HepG2 (cell line): ENCODE data around the gene TBC1D10A. TPM values are rescaled to one million over a fixed set of nuclear protein-coding genes. Genes with fewer than 3 reads are reported as not detected.
A peak's percentile ranks its signal among the peaks of the same experiment; 100 is the strongest.

Experiments used
- FOXP1 ChIP-seq, 2 experiments: fragments of 450-650 bp in 1 of 2; IDR thresholded peaks; 2 replicates each; pipeline ENCODE4 v1.6.1; 2017 to 2018; ENCODE audit warnings: antibody characterized with exemption in 1 of 2
- GATAD1 ChIP-seq: IDR thresholded peaks from 2 replicates; pipeline ENCODE4 v1.6.1; 2016; ENCODE audit warnings: missing genetic modification reagents, missing compliant biosample characterization
- HNF1B ChIP-seq: sonication (generic); formaldehyde crosslinking; IDR thresholded peaks from 2 replicates; pipeline ENCODE4 v1.5.1; 2020; ENCODE audit warnings: mild to moderate bottlenecking, moderate library complexity, missing genetic modification reagents
- KMT2A ChIP-seq: sonication (generic); formaldehyde crosslinking; IDR thresholded peaks from 2 replicates; pipeline ENCODE4 v1.4.0; 2020; ENCODE audit warnings: missing genetic modification reagents
- NCOR1 ChIP-seq: fragments of 200-600 bp; sonication (generic); IDR thresholded peaks from 2 replicates; pipeline ENCODE4 v1.7.0; 2017; ENCODE audit warnings: antibody characterized with exemption, low read length, borderline replicate concordance
- SNAPC4 ChIP-seq: sonication (generic); formaldehyde crosslinking; IDR thresholded peaks from 2 replicates; pipeline ENCODE4 v1.4.0; 2020; ENCODE audit warnings: mild to moderate bottlenecking, missing genetic modification reagents
- UBTF ChIP-seq: sonication (generic); formaldehyde crosslinking; IDR thresholded peaks from 2 replicates; pipeline ENCODE4 v1.4.0; 2020; ENCODE audit warnings: mild to moderate bottlenecking, missing genetic modification reagents
- USF2 ChIP-seq, 2 experiments: sonication (generic) in 1 of 2; formaldehyde crosslinking in 1 of 2; IDR thresholded peaks; 2 replicates each; pipeline versions ENCODE4 v1.5.1 to v1.6.1; 2011 to 2020; ENCODE audit warnings: borderline replicate concordance in 1 of 2, low read depth in 1 of 2, low read length in 1 of 2, mild to moderate bottlenecking in 1 of 2, missing genetic modification reagents in 1 of 2, moderate library complexity in 1 of 2
- ZBTB44 ChIP-seq: sonication (generic); formaldehyde crosslinking; IDR thresholded peaks from 2 replicates; pipeline ENCODE4 v1.4.0; 2020; ENCODE audit warnings: missing genetic modification reagents
- ZKSCAN8 ChIP-seq: IDR thresholded peaks from 2 replicates; pipeline ENCODE4 v1.6.1; 2016; ENCODE audit warnings: borderline replicate concordance, missing genetic modification reagents, missing compliant biosample characterization
- ZNF556 ChIP-seq: sonication (generic); formaldehyde crosslinking; IDR thresholded peaks from 2 replicates; pipeline ENCODE4 v1.4.0; 2020; ENCODE audit warnings: mild to moderate bottlenecking, missing genetic modification reagents, borderline replicate concordance
- ZNF660 ChIP-seq: sonication (generic); formaldehyde crosslinking; IDR thresholded peaks from 2 replicates; pipeline ENCODE4 v1.5.1; 2020; ENCODE audit warnings: mild to moderate bottlenecking, low read depth, missing genetic modification reagents, borderline replicate concordance
- ZNF7 ChIP-seq: IDR thresholded peaks from 2 replicates; pipeline ENCODE4 v1.6.1; 2016; ENCODE audit warnings: missing biosample characterization, missing genetic modification reagents
- ZNF839 ChIP-seq: sonication (generic); formaldehyde crosslinking; IDR thresholded peaks from 2 replicates; pipeline ENCODE4 v1.4.0; 2020; ENCODE audit warnings: missing genetic modification reagents, mild to moderate bottlenecking, borderline replicate concordance
- polyA plus RNA-seq, 8 experiments: library from polyadenylated mRNA; depleted of rRNA in 3 of 8; stranded (reverse) in 7 of 8; unstranded in 1 of 8; fragments of >200 nt; fragmentation: Illumina TruSeq in 4 of 8; extraction: Trizol in 4 of 8; gene quantifications; 2 replicates each; pipeline versions ENCODE4 v1.2.1 to v1.2.3, GENCODE V29; 2011 to 2016; ENCODE audit warnings: low read depth in 4 of 8, missing spikeins in 1 of 8, mixed read lengths in 1 of 8; ENCODE audit not compliant: insufficient read depth in 1 of 8
- total RNA-seq, 5 experiments: library from RNA; depleted of rRNA; stranded (reverse); fragments of >200 nt; fragmentation: Illumina TruSeq; extraction: Trizol; gene quantifications; 2 replicates each; pipeline ENCODE4 v1.2.3, GENCODE V29; 2016; ENCODE audit warnings: low read depth in 1 of 5

Gene TBC1D10A
- total and polyA plus RNA-seq, 2 of the 13 experiments (the other 11 are each of a cell fraction or from before 2014, with no cell fraction given), result 4.2 to 4.9 TPM

GRCh38 chr22:30356449-30357235, 29.9 kb upstream of the TBC1D10A start, which contains the start of the genes CCDC157 and SF3A1 (continued):
- TF ChIP-seq SNAPC4, result no peak
- no peak for TF ChIP-seq ZNF7 (CRISPR knock-in tag)
- TF ChIP-seq USF2 (IDR thresholded peaks at IDR 0.05; ENCODE audit: low read depth, low read length), result no peak
- TF ChIP-seq USF2 (CRISPR knock-in tag; IDR thresholded peaks at IDR 0.05; ENCODE audit: borderline replicate concordance), result no peak; the same call in 1 of the 2 replicates
- TF ChIP-seq HNF1B (CRISPR knock-in tag), result peak; percentile 14; the same call in 1 of the 2 replicates
- no peak for TF ChIP-seq FOXP1 (IDR thresholded peaks at IDR 0.05)
- TF ChIP-seq FOXP1 (CRISPR knock-in tag; IDR thresholded peaks at IDR 0.05), result no peak
- TF ChIP-seq ZKSCAN8, result no peak
- TF ChIP-seq NCOR1, result no peak
- TF ChIP-seq UBTF (CRISPR knock-in tag), result peak; percentile 86
- peak; percentile 82; the same call in 1 of the 2 replicates for TF ChIP-seq KMT2A (CRISPR knock-in tag)
- TF ChIP-seq ZNF660 (CRISPR knock-in tag), result no peak
- TF ChIP-seq ZNF839 (CRISPR knock-in tag), result no peak; the same call in 1 of the 2 replicates
- TF ChIP-seq ZNF556 (CRISPR knock-in tag), result peak; percentile 41; the same call in 1 of the 2 replicates
- TF ChIP-seq GATAD1 (CRISPR knock-in tag), result peak; percentile 91
- peak; percentile 47; the same call in 1 of the 2 replicates for TF ChIP-seq ZBTB44 (CRISPR knock-in tag)
